SJCRH30 (cell line): ENCODE results near the gene FAM162A. TPM values are rescaled to one million over a fixed set of nuclear protein-coding genes. Genes with fewer than 3 reads are reported as not detected.

Experiments used
- total RNA-seq: library from RNA; depleted of rRNA; stranded (reverse); fragments of >200 nt; shearing (Covaris generic); gene quantifications from 2 replicates; pipeline ENCODE4 v1.2.3, GENCODE V29; 2014; rRNA removed

The FAM162A gene
- total RNA-seq, 1 experiment from 2014 or later, result 80.6 TPM

Other genes with a start within 250 kb of the FAM162A start
- gene CASR, start 200.5 kb upstream of the FAM162A start, total RNA-seq, result not detected in 2 replicates
- gene CSTA, start 58.9 kb upstream of the FAM162A start, total RNA-seq, result not detected in 2 replicates
- gene MIX23, start 951 bp upstream of the FAM162A start, total RNA-seq, result 111 and 112 TPM in 2 replicates
- gene WDR5B, start 31.9 kb downstream of the FAM162A start, total RNA-seq, result 4.6 and 5.6 TPM in 2 replicates
- 40.7 and 43.6 TPM in 2 replicates for gene KPNA1, start 130.8 kb downstream of the FAM162A start, total RNA-seq
- 12.1 and 14.1 TPM in 2 replicates for gene PARP9, start 180.1 kb downstream of the FAM162A start, total RNA-seq
- gene DTX3L, start 180.2 kb downstream of the FAM162A start, total RNA-seq, result 12.7 and 13.1 TPM in 2 replicates
- gene PARP15, start 193.5 kb downstream of the FAM162A start, total RNA-seq, result 0.08 and 0.28 TPM in 2 replicates